T-helper 1 cell treated with Interleukin-12 subunit alpha and Interleukin-12 subunit beta and Interleukin-4 antibody, amounts not matched to agents 30 ng/mL and 1 ng/mL, for 36 hours (primary cell): ENCODE measurements around the gene ZNF770. TPM values are rescaled to one million over a fixed set of nuclear protein-coding genes. Genes with fewer than 3 reads are reported as not detected.
"Not testable (repeated sequence)": the region's sequence is repeated elsewhere in the genome, so short reads cannot be mapped to it uniquely, and the experiment has no call there.

Source experiments
- intact Hi-C: fragments of 100-400 bp; cut with micrococcal nuclease; formaldehyde crosslinking; loops from one replicate; pipeline ENCODE4 v1.15.1; 2024
- total RNA-seq: library from RNA; stranded (reverse); gene quantifications from 2 replicates; pipeline ENCODE4 v1.2.3, GENCODE V29; 2022

The ZNF770 gene
- total RNA-seq, 1 donor from 2014 or later, result 42.2 TPM

- intact Hi-C loops, result no loop called here
Observed at GRCh38 chr15:34976743-34977142, 11.3 kb downstream of the ZNF770 start.

DNA sequence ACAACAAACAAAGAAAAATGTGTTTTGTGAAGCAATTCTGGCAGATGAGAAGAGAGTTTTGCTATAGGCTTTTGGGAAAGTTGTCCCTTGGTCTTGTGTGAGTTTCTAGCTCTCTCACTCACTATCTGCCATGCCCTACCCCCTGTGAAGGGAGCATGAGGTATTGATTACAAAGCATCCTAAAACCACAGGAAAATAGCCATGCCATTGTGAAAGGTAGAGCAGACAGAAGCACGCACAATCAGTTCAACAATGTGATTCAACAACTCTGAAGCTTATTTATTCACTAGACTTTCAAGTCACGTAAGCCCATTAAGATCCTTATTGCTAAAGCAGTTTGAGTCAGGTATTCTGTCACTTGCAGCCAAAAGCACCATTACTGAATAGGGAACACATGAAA, 12.0 kb downstream of the ZNF770 start:
- intact Hi-C loops, result no loop called here

GRCh38 chr15:34973512-34973911, 14.6 kb downstream of the ZNF770 start:
- intact Hi-C loops, result no loop called here

- intact Hi-C loops, result not testable (repeated sequence)
Observed at GRCh38 chr15:34970098-34970643, 17.9 kb downstream of the ZNF770 start.

DNA sequence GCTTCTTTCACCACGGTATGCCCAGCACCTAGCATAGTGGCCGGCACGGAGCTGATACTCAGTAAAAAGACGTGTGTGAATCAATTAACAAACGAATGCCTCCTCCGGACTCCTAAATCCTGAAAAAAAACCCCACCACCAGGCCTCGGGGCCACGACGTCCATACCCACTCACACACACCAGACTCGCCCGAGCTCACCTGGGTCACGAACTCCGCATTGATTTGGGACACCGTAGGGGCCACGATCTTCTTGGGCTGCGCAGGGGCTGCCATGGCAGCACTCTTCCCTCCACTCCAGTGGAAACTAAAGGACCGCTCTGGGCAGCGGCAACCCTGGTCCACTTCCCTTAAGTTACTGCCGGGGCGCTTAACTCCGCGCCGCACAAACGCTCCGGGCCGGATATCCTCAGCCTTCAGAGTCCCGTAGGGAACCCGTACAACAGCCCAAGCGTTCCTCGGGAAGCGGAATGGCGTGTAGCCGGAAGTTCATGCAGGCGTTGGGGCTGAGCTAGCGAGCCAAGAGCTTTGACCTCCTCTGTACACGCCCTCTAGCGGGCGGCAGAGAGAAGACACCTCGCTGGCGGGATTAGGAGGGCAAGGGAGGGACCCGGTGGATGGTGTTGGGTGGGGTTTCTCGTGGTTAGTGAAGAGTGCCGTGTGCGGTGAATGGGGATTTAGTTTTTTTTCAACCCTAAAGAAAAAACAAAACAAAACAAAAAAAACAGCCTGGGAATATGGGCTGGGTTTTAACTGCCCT, 18.6 kb downstream of the ZNF770 start, which contains the start of gene AQR:
Gene AQR, minus strand, starts transcription at position 403 of the 758 bp plus-strand sequence. Its CDS starts 129 bp downstream, at position 274.
- intact Hi-C loops, result loop anchor here (1.0 to 5.0 kb wide), 4 partner anchors 19 to 931 kb away; partner anchors contain the start of genes PGBD4, SLC12A6 and ZNF770

GRCh38 chr15:34964277-34964676, 23.8 kb downstream of the ZNF770 start:
- intact Hi-C loops, result no loop called here

DNA sequence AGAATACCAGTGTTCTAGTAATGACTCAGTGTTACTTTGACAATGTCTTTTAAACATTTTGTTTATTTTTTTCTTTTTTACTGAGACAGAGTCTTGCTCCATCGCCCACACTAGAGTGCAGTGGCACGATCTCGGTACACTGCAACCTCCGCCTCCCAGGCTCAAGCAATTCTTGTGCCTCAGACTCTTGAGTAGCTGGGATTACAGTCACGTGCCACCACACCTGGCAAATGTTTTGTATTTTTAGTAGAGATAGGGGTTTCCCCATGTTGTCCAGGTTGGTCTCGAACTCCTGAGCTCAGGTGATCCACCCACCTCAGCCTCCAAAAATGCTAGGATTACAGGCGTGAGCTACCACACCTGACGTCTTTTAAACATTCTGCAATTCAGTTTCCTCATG, 34.2 kb downstream of the ZNF770 start:
- intact Hi-C loops, result no loop called here

GRCh38 chr15:34952481-34952880, 35.6 kb downstream of the ZNF770 start:
- intact Hi-C loops, result no loop called here

DNA sequence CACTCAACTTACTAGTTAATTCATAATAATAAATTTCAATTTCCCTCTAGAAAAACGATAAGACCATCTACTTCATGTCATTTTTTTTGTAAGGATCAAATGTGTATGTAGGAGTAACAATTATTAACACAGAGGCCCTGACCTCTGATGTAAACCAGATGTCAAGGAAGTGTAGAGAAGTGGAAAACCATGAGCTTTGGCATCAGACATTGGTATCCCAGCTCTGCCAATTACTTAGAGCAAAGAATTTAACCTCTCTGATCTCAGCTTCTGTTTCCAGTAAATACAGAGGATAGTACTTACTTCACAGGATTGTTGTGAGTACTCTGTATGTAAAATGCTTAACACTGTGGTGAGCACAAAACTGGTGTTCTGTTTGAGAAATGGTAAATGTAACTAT, 36.1 kb downstream of the ZNF770 start:
- intact Hi-C loops, result no loop called here

- intact Hi-C loops, result no loop called here
Observed at GRCh38 chr15:34944936-34945335, 43.2 kb downstream of the ZNF770 start.

DNA sequence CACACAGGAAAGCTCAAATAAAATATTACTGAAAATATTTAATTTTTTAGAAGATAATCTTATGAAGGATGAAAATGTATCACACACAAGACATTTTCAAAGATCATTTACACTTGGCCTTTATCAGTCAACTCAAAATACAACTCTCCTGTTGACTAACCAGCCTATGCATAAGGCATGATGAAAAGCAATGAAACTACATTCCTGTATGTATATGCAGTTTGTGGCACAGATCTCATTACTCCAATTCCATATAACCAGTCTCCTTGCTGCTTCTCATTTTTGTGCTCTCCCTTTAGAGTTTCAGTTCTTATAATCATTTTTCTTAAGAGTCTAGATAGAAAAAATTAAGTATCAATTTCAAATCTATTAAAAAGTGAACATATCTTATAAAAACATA, 44.4 kb downstream of the ZNF770 start:
- intact Hi-C loops, result no loop called here

- intact Hi-C loops, result not testable (repeated sequence)
Observed at GRCh38 chr15:34943264-34943663, 44.8 kb downstream of the ZNF770 start.

- intact Hi-C loops, result no loop called here
Observed at GRCh38 chr15:34942363-34942762, 45.7 kb downstream of the ZNF770 start.

DNA sequence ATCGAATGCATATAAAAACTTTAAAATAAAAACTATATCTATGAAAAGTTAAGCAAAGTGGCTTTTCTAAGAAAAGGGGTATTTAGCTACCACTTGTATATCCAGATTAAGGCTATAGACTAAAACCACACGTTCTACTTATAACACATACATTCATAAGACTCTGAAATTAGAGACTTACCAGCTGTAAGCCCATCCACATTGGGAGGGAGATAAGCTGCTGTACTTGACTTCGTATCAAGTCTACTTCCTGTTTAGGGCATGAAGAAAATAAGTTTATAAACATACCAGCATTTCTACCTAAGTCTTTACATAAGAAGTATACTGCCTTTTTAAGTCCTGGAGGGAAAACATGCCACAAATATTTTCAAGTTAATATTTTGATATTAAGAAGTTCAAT, 46.3 kb downstream of the ZNF770 start:
- intact Hi-C loops, result no loop called here

- intact Hi-C loops, result no loop called here
Observed at GRCh38 chr15:34941185-34941698, 46.8 kb downstream of the ZNF770 start.

- intact Hi-C loops, result loop anchor here (10.0 kb wide), 1 partner anchor 49 kb away; no protein-coding TSS in a partner anchor
Observed at GRCh38 chr15:34933432-34933975, 54.6 kb downstream of the ZNF770 start.

DNA sequence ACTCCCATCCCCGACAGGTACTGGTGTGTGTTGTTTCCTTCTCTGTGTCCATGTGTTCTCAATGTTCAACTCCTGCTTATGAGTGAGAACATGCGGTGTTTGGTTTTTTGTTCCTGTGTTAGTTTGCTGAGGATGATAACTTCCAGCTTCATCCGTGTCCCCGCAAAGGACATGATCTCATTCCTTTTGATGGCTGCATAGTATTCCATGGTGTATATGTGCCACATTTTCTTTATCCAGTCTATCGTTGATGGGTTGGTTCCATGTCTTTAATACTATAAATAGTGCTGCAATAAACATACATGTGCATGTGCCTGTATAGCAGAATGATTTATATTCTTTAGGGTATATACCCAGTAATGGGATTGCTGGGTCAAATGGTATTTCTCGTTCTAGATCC, 59.7 kb downstream of the ZNF770 start:
- intact Hi-C loops, result loop anchor here (10.0 kb wide), 1 partner anchor 594 kb away; the partner anchor contains the start of gene SLC12A6

Other genes starting within 250 kb of the ZNF770 start
- not detected in 2 replicates for gene GJD2, start 233.3 kb downstream of the ZNF770 start, total RNA-seq
- not detected in 2 replicates for gene ACTC1, start 192.7 kb downstream of the ZNF770 start, total RNA-seq
- 45.1 and 46.6 TPM in 2 replicates for gene AQR, start 18.5 kb downstream of the ZNF770 start, total RNA-seq
- not detected in 2 replicates for gene NANOGP8, start 97.0 kb upstream of the ZNF770 start, total RNA-seq